OCI-LY7 (cell line): Measurements from ENCODE around the gene ICE2. TPM values are rescaled to one million over a fixed set of nuclear protein-coding genes. Genes with fewer than 3 reads are reported as not detected.

Source experiments
- BruUV-seq: library from RNA; stranded (reverse); fragments of 400-500 nt; replicated peaks from 2 replicates; lab custom pipeline; 2021; lab: Mats Ljungman, UMichigan
- CTCF ChIA-PET: fragments of 300-600 bp; sonication (Branson Sonifier 250); formaldehyde crosslinking; loops from one replicate; lab custom pipeline; 2022; ENCODE audit warnings: antibody characterized with exemption; ENCODE audit not compliant: unreplicated experiment; lab: Charles Lee
- POLR2A ChIA-PET: fragments of 300-600 bp; sonication (Branson Sonifier 250); formaldehyde crosslinking; loops from one replicate; lab custom pipeline; 2022; ENCODE audit warnings: antibody characterized with exemption; lab: Charles Lee
- DNase-seq: peaks from one replicate; pipeline ENCODE4 v3.0.0-alpha.2; 2015; ENCODE audit warnings: low spot score
- H2AFZ ChIP-seq: fragments of 200-600 bp; sonication (generic), shearing (Covaris generic); 2 replicates; pipeline ENCODE4 v1.6.1; 2014; ENCODE audit warnings: mild to moderate bottlenecking, antibody characterized with exemption, low read length, moderate library complexity
- H3K27ac ChIP-seq: fragments of 200-600 bp; sonication (generic); 2 replicates; pipeline ENCODE4 v1.5.1; 2014; ENCODE audit warnings: mixed run types, low read depth, mild to moderate bottlenecking, moderate library complexity, low read length, inconsistent platforms; ENCODE audit not compliant: poor library complexity, severe bottlenecking
- H3K36me3 ChIP-seq: fragments of 200-600 bp; sonication (generic); 2 replicates; pipeline ENCODE4 v1.6.1; 2014; ENCODE audit warnings: mild to moderate bottlenecking, antibody characterized with exemption, low read length, moderate library complexity, mixed read lengths; ENCODE audit not compliant: insufficient read depth
- H3K4me1 ChIP-seq: fragments of 200-600 bp; sonication (generic); 2 replicates; pipeline ENCODE4 v1.5.1; 2014; ENCODE audit warnings: mild to moderate bottlenecking, low read length; ENCODE audit not compliant: insufficient read depth, poor library complexity, severe bottlenecking
- H3K4me2 ChIP-seq: fragments of 200-600 bp; sonication (generic); 2 replicates; pipeline ENCODE4 v1.6.1; 2014; ENCODE audit warnings: mild to moderate bottlenecking, low read length
- H3K4me3 ChIP-seq: fragments of 200-600 bp; sonication (generic); 2 replicates; pipeline ENCODE4 v1.5.1; 2014; ENCODE audit warnings: mild to moderate bottlenecking, low read depth, low read length; ENCODE audit not compliant: poor library complexity, severe bottlenecking
- H3K79me2 ChIP-seq: fragments of 200-600 bp; sonication (generic); 2 replicates; pipeline ENCODE4 v1.6.1; 2016; ENCODE audit warnings: low read depth, mild to moderate bottlenecking, low read length, moderate library complexity, mixed read lengths; ENCODE audit not compliant: insufficient read depth
- H3K9me2 ChIP-seq: fragments of 200-600 bp; sonication (generic); 2 replicates; pipeline ENCODE4 v1.6.1; 2016; ENCODE audit warnings: mild to moderate bottlenecking, low read length, mixed read lengths; ENCODE audit not compliant: insufficient read depth
- H3K9me3 ChIP-seq: fragments of 200-600 bp; sonication (generic); 2 replicates; pipeline ENCODE4 v1.6.1; 2014; ENCODE audit warnings: mild to moderate bottlenecking, mixed run types, low read length, mixed read lengths
- H4K20me1 ChIP-seq: fragments of 200-600 bp; sonication (generic); 2 replicates; pipeline ENCODE4 v1.6.1; 2014; ENCODE audit warnings: mild to moderate bottlenecking, antibody characterized with exemption, low read length, moderate library complexity, mixed read lengths; ENCODE audit not compliant: insufficient read depth
- CTCF ChIP-seq: fragments of 200-600 bp; sonication (generic); conservative IDR thresholded peaks from 2 replicates; pipeline ENCODE4 v1.5.1; 2014; ENCODE audit warnings: mild to moderate bottlenecking, antibody characterized with exemption, low read length, moderate library complexity, mixed read lengths
- EZH2phosphoT487 ChIP-seq: fragments of 200-600 bp; sonication (generic); IDR thresholded peaks from 2 replicates; pipeline ENCODE4 v1.6.1; 2018; ENCODE audit warnings: low read depth, borderline replicate concordance, mild to moderate bottlenecking, mixed run types, antibody characterized with exemption, low read length, moderate library complexity, mixed read lengths
- intact Hi-C: fragments of 100-400 bp; cut with micrococcal nuclease; formaldehyde crosslinking; loops from one replicate; pipeline ENCODE4 v1.10.0; 2022; ENCODE audit not compliant: unreplicated experiment
- total RNA-seq, 2 experiments: library from RNA; depleted of rRNA in 1 of 2; stranded (reverse); fragments of >200 nt in 1 of 2; shearing (Covaris generic) in 1 of 2; gene quantifications; 2 replicates each; pipeline ENCODE4 v1.2.3, GENCODE V29; 2014 to 2022

Gene ICE2
- total RNA-seq, 2 experiments from 2014 or later: 37.1 to 78.1 TPM

- BruUV-seq: no TSS peak
- peaks cover 60% of the 10 kb centered on the region for H3K79me2 ChIP-seq
- peaks cover 86% of the 10 kb centered on the region for H3K36me3 ChIP-seq
- TF ChIP-seq EZH2phosphoT487 (no peak), CTCF (no peak)
- H3K4me1 ChIP-seq: peaks cover 23% of the 10 kb centered on the region
- no peak for DNase-seq
- no peak overlapping the region for H2AFZ ChIP-seq
- ChIA-PET CTCF (no interaction called here), POLR2A (no interaction called here)
- no peaks in the 10 kb centered on the region for H3K9me3 ChIP-seq
- intact Hi-C loops: no loop called here
- H3K4me3 ChIP-seq: no peak overlapping the region
- H3K9me2 ChIP-seq: no peaks in the 10 kb centered on the region
- no peak overlapping the region for H3K27ac ChIP-seq
- H4K20me1 ChIP-seq: peaks cover 12% of the 10 kb centered on the region; the same call in 1 of the 2 replicates
- H3K4me2 ChIP-seq: no peak overlapping the region
Observed at GRCh38 chr15:60473135-60473534, 5.8 kb downstream of the ICE2 start.

GRCh38 chr15:60471314-60471713, 7.6 kb downstream of the ICE2 start:
- ChIA-PET CTCF (no interaction called here), POLR2A (interaction anchor here (0.7 kb wide), 2 partner anchors 10 to 97 kb away, joined by 3 read pairs; no protein-coding TSS in a partner anchor)
- no peak overlapping the region for H2AFZ ChIP-seq
- no peaks in the 10 kb centered on the region for H3K9me3 ChIP-seq
- H3K4me2 ChIP-seq: no peak overlapping the region
- no peak for DNase-seq
- H3K79me2 ChIP-seq: peaks cover 42% of the 10 kb centered on the region; the same call in 1 of the 2 replicates
- no peaks in the 10 kb centered on the region; the same call in 1 of the 2 replicates for H4K20me1 ChIP-seq
- no TSS peak for BruUV-seq
- H3K36me3 ChIP-seq: peaks cover 94% of the 10 kb centered on the region
- H3K4me1 ChIP-seq: peaks cover 6% of the 10 kb centered on the region
- intact Hi-C loops: no loop called here
- no peak for TF ChIP-seq EZH2phosphoT487
- no peak overlapping the region for H3K27ac ChIP-seq
- H3K9me2 ChIP-seq: no peaks in the 10 kb centered on the region
- H3K4me3 ChIP-seq: no peak overlapping the region

- intact Hi-C loops: no loop called here
- Histone ChIP-seq H3K9me2 (no peaks in the 10 kb centered on the region), H4K20me1 (no peaks in the 10 kb centered on the region), H3K9me3 (no peaks in the 10 kb centered on the region), H3K36me3 (peaks cover 94% of the 10 kb centered on the region), H3K4me3 (no peak overlapping the region), H3K4me1 (no peaks in the 10 kb centered on the region), H3K79me2 (peaks cover 29% of the 10 kb centered on the region; the same call in 1 of the 2 replicates), H3K4me2 (no peak overlapping the region), H2AFZ (no peak overlapping the region), H3K27ac (no peak overlapping the region)
- TF ChIP-seq CTCF (no peak), EZH2phosphoT487 (no peak)
- POLR2A ChIA-PET: interaction anchor here (0.7 kb wide), 1 partner anchor 11 kb away, joined by 3 read pairs; no protein-coding TSS in a partner anchor
- no peak for DNase-seq
- CTCF ChIA-PET: no interaction called here
- BruUV-seq: no TSS peak
Observed at GRCh38 chr15:60469893-60470641, 8.9 kb downstream of the ICE2 start.
